NCI-H69 (cell line): ENCODE data around the gene IFT52.

Experiments used
- DNase-seq: peaks from one replicate; lab custom pipeline; 2025; lab: John Stamatoyannopoulos, UW

IFT52 gene

GRCh38 chr20:43690943-43691598 lies 100.3 kb downstream of the IFT52 start:
- no peak for DNase-seq

- DNase-seq, result peak; percentile 40
Measured at GRCh38 chr20:43691928-43692524, 101.3 kb downstream of the IFT52 start.

- no peak for DNase-seq
Measured at GRCh38 chr20:43694763-43695162, 104.0 kb downstream of the IFT52 start.

- DNase-seq, result no peak
Measured at GRCh38 chr20:43695571-43695970, 104.8 kb downstream of the IFT52 start.
